Hindlimb muscle (tissue), 1 donor: ENCODE measurements around the gene IMPA2. TPM values are rescaled to one million over a fixed set of nuclear protein-coding genes. Genes with fewer than 3 reads are reported as not detected.

Experiments used
- DNase-seq: peaks from one replicate; pipeline ENCODE4 v3.0.0-alpha.2; 2013
- polyA plus RNA-seq: library from polyadenylated mRNA; unstranded; fragments of 120-200 nt; gene quantifications from one replicate; pipeline ENCODE4 v1.2.1, GENCODE V29; 2013; ENCODE audit not compliant: insufficient read length

IMPA2 gene
- polyA plus RNA-seq, 1 donor: 25.3 TPM

DNA sequence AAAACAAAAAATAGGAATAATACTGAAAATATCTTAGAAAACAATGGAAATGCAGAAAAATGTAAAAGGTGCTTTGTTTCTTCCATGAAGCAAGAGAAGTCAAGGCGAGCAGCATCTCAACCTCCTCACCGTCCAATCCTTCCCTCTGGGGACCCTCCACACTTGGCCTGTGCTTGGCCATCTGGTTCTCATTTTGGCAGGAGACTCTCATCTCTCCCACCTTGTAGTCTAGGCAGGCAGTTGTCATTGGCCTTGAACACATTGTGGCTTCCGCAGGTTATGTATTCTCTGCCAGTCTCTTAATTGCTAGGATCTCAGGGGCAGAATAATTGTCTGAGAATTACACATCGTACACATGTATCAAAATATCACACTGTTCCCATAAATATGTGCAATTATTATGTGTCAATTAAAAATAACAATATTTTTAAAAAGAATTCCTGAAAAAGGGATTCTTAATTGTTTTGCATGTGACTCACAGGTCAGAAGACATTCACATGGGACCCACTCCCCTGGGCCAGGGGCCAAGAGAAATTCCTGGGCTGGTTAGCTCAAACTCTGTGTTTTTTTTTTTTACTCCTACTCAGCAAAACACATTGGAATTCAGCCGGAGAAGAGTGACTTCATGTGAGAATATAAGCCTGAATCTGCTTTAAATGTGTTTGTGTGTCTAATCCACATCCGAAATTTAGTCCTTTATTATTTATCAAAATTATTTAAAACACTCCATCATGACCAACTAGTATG, 98.4 kb downstream of the IMPA2 start:
- DNase-seq: peak; percentile 63

Other genes with a start within 250 kb of the IMPA2 start
- gene CHMP1B, start 130.1 kb upstream of the IMPA2 start, polyA plus RNA-seq: 22.3 TPM
- gene MPPE1, start 73.2 kb upstream of the IMPA2 start, polyA plus RNA-seq: 24.0 TPM
- gene ANKRD62, start 112.3 kb downstream of the IMPA2 start, polyA plus RNA-seq: not detected